ENCODE measurements around the gene THADA. TPM values are rescaled to one million over a fixed set of nuclear protein-coding genes. Genes with fewer than 3 reads are reported as not detected.

Gene THADA
- total RNA-seq, 1 donor from 2014 or later: 11.0 TPM

- TF ChIP-seq CTCF (conservative IDR thresholded peaks at IDR 0.05; ENCODE audit: low read depth, low read length): no peak
- DNase-seq (ENCODE audit: low read depth): no peak
- no peak overlapping the region for H3K4me3 ChIP-seq (ENCODE audit: low read depth, low read length)
Measured at GRCh38 chr2:43183743-43184142, 412.1 kb downstream of the THADA start.

DNA sequence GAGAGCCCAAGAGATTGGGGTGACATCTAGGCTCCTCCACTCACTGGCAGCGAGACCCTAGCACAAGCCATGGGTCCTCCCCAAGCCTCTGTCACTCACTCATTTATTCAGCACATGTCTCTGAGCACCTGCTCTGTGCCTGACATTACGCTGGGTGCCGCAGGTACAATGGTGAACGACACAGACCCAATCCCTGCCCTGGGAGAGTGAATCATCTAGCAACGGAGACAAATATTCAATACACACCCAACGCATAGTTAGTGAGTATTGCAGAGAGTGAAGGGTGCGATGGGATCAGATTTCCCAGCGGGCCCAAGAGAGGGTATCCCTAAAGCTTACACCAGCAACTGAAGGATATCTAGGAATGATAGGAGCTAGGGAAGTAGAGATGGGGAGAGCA is 414.9 kb downstream of the THADA start:
- H3K4me3 ChIP-seq (ENCODE audit: low read depth, low read length): no peak overlapping the region
- TF ChIP-seq CTCF (conservative IDR thresholded peaks at IDR 0.05; ENCODE audit: low read depth, low read length): no peak
- DNase-seq (ENCODE audit: low read depth): no peak

Other genes with a start within 250 kb of the THADA start
- 2.7 and 4.2 TPM in 2 replicates for gene PLEKHH2, start 41.2 kb upstream of the THADA start, total RNA-seq
- 0.29 and 1.1 TPM in 2 replicates for gene C1GALT1C1L, start 80.4 kb upstream of the THADA start, total RNA-seq
- gene DYNC2LI1, start 178.0 kb upstream of the THADA start, total RNA-seq: 15.1 and 37.0 TPM in 2 replicates
- not detected in 2 replicates for gene ABCG5, start 242.8 kb upstream of the THADA start, total RNA-seq
- gene ABCG8, start 242.9 kb upstream of the THADA start, total RNA-seq: not detected in 2 replicates